Activated CD8-positive, alpha-beta T cell treated with anti-CD3 and anti-CD28 coated beads for 36 hours (primary cell): ENCODE measurements around the gene BCL2L15. TPM values are rescaled to one million over a fixed set of nuclear protein-coding genes. Genes with fewer than 3 reads are reported as not detected.
"Not testable (repeated sequence)": the region's sequence is repeated elsewhere in the genome, so short reads cannot be mapped to it uniquely, and the experiment has no call there.

Experiments
- ATAC-seq: fragments of 200-7000 bp; cut with Tn5 transposase; one replicate; pipeline ENCODE4 v1.10.0; 2021; ENCODE audit warnings: mild to moderate bottlenecking, moderate library complexity
- CTCF ChIA-PET: fragments of 350-600 bp; sonication (Branson Sonifier 250); formaldehyde crosslinking; loops from one replicate; lab custom pipeline; 2021; ENCODE audit warnings: antibody characterized with exemption; lab: Charles Lee
- POLR2A ChIA-PET: fragments of 350-600 bp; sonication (Branson Sonifier 250); formaldehyde crosslinking; loops from one replicate; lab custom pipeline; 2021; ENCODE audit warnings: antibody characterized with exemption; lab: Charles Lee
- DNase-seq: peaks from one replicate; pipeline ENCODE4 v3.0.0-alpha.2; 2020
- H3K27ac Mint-ChIP-seq: one replicate; pipeline ENCODE4 v1.8.0; 2021; ENCODE audit warnings: mild to moderate bottlenecking, mixed read lengths
- H3K27me3 Mint-ChIP-seq: one replicate; pipeline ENCODE4 v1.8.0; 2021; ENCODE audit warnings: mixed read lengths
- H3K36me3 Mint-ChIP-seq: one replicate; pipeline ENCODE4 v1.8.0; 2021; ENCODE audit warnings: low read depth, mixed read lengths
- H3K4me1 Mint-ChIP-seq: one replicate; pipeline ENCODE4 v1.8.0; 2021; ENCODE audit warnings: low read depth, mixed read lengths
- H3K4me3 Mint-ChIP-seq: one replicate; pipeline ENCODE4 v1.8.0; 2021; ENCODE audit warnings: mild to moderate bottlenecking, moderate library complexity, mixed read lengths
- H3K9me3 Mint-ChIP-seq: one replicate; pipeline ENCODE4 v1.8.0; 2021; ENCODE audit warnings: mixed read lengths
- intact Hi-C: fragments of 100-400 bp; cut with micrococcal nuclease; formaldehyde crosslinking; loops from one replicate; pipeline ENCODE4 v1.10.0; 2022
- total RNA-seq, 2 experiments: library from RNA; stranded (reverse); gene quantifications; one replicate each; pipeline ENCODE4 v1.2.3, GENCODE V29; 2021
- TF ChIP-seq, protein P1 (sequence below): fragments of 200-600 bp; IDR thresholded peaks from one replicate; pipeline ENCODE4 v1.8.0; 2022; ENCODE audit warnings: antibody characterized with exemption, mild to moderate bottlenecking

BCL2L15 gene
- total RNA-seq, 2 experiments from 2014 or later: 0.40 to 0.61 TPM

DNA sequence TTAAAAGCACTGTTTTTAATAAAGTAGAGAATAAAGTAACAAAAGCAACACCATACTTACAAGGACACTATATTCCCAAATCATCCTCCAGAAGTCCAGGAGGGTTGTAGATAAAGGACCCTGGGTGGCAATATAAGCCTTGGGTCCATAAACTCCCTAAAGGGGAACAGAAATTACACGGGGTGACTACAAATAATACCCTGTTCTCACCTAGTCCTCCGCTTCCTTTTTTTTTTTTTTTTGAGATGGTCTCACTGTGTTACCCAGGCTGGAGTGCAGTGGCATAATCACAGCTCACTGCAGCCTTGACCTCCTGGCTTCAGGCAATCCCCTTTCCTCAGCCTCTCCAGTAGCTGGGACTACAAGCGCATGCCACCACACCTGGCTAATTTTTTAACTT lies 29.0 kb downstream of the BCL2L15 start:
- ATAC-seq (no peak), DNase-seq (no peak)
- TF ChIP-seq, protein P1, sequence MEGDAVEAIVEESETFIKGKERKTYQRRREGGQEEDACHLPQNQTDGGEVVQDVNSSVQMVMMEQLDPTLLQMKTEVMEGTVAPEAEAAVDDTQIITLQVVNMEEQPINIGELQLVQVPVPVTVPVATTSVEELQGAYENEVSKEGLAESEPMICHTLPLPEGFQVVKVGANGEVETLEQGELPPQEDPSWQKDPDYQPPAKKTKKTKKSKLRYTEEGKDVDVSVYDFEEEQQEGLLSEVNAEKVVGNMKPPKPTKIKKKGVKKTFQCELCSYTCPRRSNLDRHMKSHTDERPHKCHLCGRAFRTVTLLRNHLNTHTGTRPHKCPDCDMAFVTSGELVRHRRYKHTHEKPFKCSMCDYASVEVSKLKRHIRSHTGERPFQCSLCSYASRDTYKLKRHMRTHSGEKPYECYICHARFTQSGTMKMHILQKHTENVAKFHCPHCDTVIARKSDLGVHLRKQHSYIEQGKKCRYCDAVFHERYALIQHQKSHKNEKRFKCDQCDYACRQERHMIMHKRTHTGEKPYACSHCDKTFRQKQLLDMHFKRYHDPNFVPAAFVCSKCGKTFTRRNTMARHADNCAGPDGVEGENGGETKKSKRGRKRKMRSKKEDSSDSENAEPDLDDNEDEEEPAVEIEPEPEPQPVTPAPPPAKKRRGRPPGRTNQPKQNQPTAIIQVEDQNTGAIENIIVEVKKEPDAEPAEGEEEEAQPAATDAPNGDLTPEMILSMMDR: no peak
- POLR2A ChIA-PET: interaction anchor here (0.9 to 1.2 kb wide), 2 partner anchors 10 to 12 kb away, joined by 3 to 4 read pairs; no protein-coding TSS in a partner anchor
- H3K4me1 Mint-ChIP-seq: peaks cover 43% of the 10 kb centered on the region
- H3K36me3 Mint-ChIP-seq: peaks cover 54% of the 10 kb centered on the region
- H3K4me3 Mint-ChIP-seq: no peak overlapping the region
- H3K27me3 Mint-ChIP-seq: no peaks in the 10 kb centered on the region
- intact Hi-C loops: no loop called here
- H3K9me3 Mint-ChIP-seq: no peaks in the 10 kb centered on the region
- no peak overlapping the region for H3K27ac Mint-ChIP-seq
- CTCF ChIA-PET: interaction anchor here (3.7 kb wide), 1 partner anchor 22 kb away, joined by 16 read pairs; no protein-coding TSS in a partner anchor

DNA sequence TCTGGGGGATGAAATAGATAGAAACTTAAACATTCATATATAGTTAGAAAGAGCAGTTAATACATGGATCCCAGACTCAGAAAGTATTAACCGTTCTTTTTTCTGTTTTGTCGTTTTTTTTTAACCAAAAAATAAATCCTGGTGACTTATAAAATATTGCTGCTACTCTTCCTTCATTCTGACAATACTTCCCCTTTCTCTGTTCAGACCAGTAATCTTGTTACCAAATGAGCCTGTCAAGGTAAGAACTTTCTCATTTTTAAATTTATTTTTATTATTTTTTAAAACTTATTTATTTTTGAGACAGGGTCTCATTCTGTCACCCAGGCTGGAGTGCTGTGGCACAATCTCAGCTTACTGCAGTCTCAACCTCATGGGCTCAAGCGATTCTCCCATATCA lies 29.6 kb downstream of the BCL2L15 start:
- H3K4me3 Mint-ChIP-seq: no peak overlapping the region
- H3K9me3 Mint-ChIP-seq: no peaks in the 10 kb centered on the region
- H3K27me3 Mint-ChIP-seq: no peaks in the 10 kb centered on the region
- intact Hi-C loops: no loop called here
- H3K27ac Mint-ChIP-seq: no peak overlapping the region
- DNase-seq: no peak
- ChIA-PET CTCF (interaction anchor here (0.8 to 3.7 kb wide), 2 partner anchors 22 to 35 kb away, joined by 3 to 16 read pairs; no protein-coding TSS in a partner anchor), POLR2A (interaction anchor here (1.2 kb wide), 1 partner anchor 9 kb away, joined by 3 read pairs; no protein-coding TSS in a partner anchor)
- no peak for ATAC-seq
- H3K36me3 Mint-ChIP-seq: peaks cover 48% of the 10 kb centered on the region
- TF ChIP-seq, protein P1: no peak
- H3K4me1 Mint-ChIP-seq: peaks cover 39% of the 10 kb centered on the region

DNA sequence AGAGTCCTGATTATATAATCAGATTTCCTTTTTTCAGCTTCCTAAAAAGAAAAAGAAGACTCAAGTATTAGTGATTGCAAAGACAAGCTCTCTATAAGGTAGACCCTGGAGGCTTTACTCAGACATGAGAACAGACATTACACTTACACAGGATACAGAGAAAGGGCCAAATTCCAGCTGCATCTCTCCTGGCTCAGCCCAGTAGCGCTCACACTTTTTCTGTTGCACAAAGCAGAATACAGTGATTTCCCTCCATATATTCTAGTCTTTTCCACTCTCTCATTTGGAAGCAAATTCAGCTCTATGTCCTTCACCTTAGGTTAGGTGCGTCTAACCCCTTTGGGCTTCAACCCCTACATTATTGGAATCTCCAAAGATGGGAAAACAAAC lies 31.0 kb downstream of the BCL2L15 start:
- ATAC-seq (no peak), DNase-seq (no peak)
- Mint-ChIP-seq H3K4me3 (no peak overlapping the region), H3K9me3 (no peaks in the 10 kb centered on the region), H3K4me1 (peaks cover 32% of the 10 kb centered on the region), H3K36me3 (peaks cover 48% of the 10 kb centered on the region), H3K27me3 (no peaks in the 10 kb centered on the region), H3K27ac (no peak overlapping the region)
- intact Hi-C loops: no loop called here
- TF ChIP-seq, protein P1: no peak
- ChIA-PET CTCF (interaction anchor here (1.2 to 1.8 kb wide), 2 partner anchors 12 to 21 kb away, joined by 5 to 6 read pairs; no protein-coding TSS in a partner anchor), POLR2A (interaction anchor here (0.7 to 1.8 kb wide), 5 partner anchors 9 to 79 kb away, joined by 3 to 6 read pairs (median 4); no protein-coding TSS in a partner anchor)

DNA sequence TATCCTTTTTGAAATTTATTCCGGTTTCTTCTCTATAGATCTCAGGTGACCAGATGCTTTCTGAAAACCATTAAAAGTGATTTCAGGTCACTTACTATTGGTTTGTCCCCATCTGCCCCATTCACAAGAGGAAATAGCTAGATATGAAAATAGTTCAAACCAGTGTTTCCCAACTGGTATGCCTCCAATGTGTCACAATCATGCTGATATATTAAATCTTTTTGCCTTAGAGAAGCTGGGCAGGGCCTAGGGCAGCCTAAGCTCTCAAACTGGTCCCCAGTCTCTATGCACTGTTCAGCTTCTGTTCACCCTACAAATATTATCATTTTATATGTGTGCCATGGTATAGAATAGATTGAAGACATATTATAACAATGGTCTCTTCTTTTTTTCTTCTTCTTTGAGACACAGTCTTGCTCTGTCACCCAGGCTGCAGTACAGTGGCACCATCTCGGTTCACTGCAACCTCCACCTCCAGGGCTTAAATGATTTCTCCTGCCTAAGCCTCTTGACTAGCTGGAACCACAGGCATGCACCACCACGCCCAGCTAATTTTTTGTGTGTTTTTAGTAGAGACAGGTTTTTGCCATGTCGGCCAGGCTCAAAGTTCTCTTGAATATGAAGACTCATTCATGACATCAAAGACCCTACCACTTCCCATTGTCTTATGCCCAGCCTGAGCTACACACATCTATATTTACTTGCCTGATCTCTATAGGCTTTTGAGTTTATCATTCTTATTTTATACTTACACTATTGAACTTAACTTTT lies 31.6 kb downstream of the BCL2L15 start:
- Mint-ChIP-seq H3K4me1 (peaks cover 33% of the 10 kb centered on the region), H3K27ac (no peak overlapping the region), H3K4me3 (no peak overlapping the region), H3K36me3 (peaks cover 46% of the 10 kb centered on the region), H3K27me3 (no peaks in the 10 kb centered on the region), H3K9me3 (no peaks in the 10 kb centered on the region)
- CTCF ChIA-PET: interaction anchor here (1.2 to 1.8 kb wide), 2 partner anchors 12 to 21 kb away, joined by 5 to 6 read pairs; no protein-coding TSS in a partner anchor
- ATAC-seq: no peak
- intact Hi-C loops: no loop called here
- TF ChIP-seq, protein P1: no peak
- DNase-seq: no peak
- POLR2A ChIA-PET: interaction anchor here (0.7 to 1.8 kb wide), 6 partner anchors 9 to 79 kb away, joined by 3 to 6 read pairs (median 4); no protein-coding TSS in a partner anchor

DNA sequence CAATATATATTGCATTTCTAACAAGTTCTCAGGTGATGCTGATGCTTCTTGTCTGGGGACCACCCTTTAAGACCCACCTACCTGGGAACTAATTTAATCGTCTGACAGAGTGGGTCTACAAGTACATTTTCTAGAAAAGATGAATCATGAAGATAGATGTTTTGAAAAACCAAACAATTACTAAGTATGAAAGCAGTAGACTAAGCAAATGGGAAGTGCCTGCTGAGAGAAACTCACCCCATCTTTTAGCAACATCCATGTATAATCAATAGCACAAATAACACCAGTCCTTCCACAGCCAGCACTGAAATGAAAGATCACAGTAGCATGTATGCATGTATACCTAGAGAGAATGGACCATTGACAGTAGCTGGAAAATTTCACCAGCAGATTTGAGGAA lies 33.1 kb downstream of the BCL2L15 start:
- intact Hi-C loops: no loop called here
- Mint-ChIP-seq H3K27ac (peak overlapping the region; percentile 47), H3K36me3 (peaks cover 49% of the 10 kb centered on the region)

DNA sequence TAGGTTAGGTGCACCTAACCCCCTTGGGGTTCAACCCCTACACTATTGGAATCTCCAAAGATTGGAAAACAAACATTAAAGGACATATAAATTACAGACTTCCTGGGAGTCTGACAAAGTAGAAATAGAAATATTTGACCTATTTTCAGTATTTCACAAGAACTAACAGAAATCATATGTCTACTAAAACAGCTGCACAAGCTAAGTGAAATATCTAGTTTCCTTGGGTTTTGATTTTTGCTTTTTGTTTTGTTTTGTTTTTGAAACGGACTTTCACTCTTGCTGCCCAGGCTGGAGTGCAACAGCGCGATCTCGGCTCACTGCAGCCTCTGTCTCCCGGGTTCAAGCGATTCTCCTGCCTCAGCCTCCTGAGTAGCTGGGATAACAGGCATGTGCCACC lies 34.7 kb downstream of the BCL2L15 start:
- DNase-seq, H3K27me3 Mint-ChIP-seq, H3K4me3 Mint-ChIP-seq, H3K9me3 Mint-ChIP-seq, CTCF ChIA-PET, ATAC-seq, intact Hi-C loops, H3K27ac Mint-ChIP-seq: not testable (repeated sequence)
- peaks cover 25% of the 10 kb centered on the region for H3K4me1 Mint-ChIP-seq
- H3K36me3 Mint-ChIP-seq: peaks cover 52% of the 10 kb centered on the region
- POLR2A ChIA-PET: interaction anchor here (1.1 kb wide), 1 partner anchor 51 kb away, joined by 3 read pairs; no protein-coding TSS in a partner anchor

More for the DNA sequence above, 33.1 kb downstream of the BCL2L15 start:
- H3K4me3 Mint-ChIP-seq: no peak overlapping the region
- CTCF ChIA-PET: interaction anchor here (0.5 kb wide), 1 partner anchor 698 kb away, joined by 3 read pairs; no protein-coding TSS in a partner anchor
- H3K27me3 Mint-ChIP-seq: no peaks in the 10 kb centered on the region
- peaks cover 30% of the 10 kb centered on the region for H3K4me1 Mint-ChIP-seq
- no peak for DNase-seq
- POLR2A ChIA-PET: no interaction called here
- no peaks in the 10 kb centered on the region for H3K9me3 Mint-ChIP-seq
- TF ChIP-seq, protein P1: no peak
- ATAC-seq: no peak
